CD4-positive, CD25-positive, alpha-beta regulatory T cell (primary cell): ENCODE results near the gene GOLGA6L7. TPM values are rescaled to one million over a fixed set of nuclear protein-coding genes. Genes with fewer than 3 reads are reported as not detected.
A peak's percentile ranks its signal among the peaks of the same experiment; 100 is the strongest.
"Not testable (repeated sequence)": the region's sequence is repeated elsewhere in the genome, so short reads cannot be mapped to it uniquely, and the experiment has no call there.

Experiments
- ATAC-seq, 2 donors: fragments of 150-1000 bp; cut with Tn5 transposase; one replicate each; pipeline ENCODE4 v1.10.0; 2021; ENCODE audit warnings: low read depth in 2 of 2, moderate number of reproducible peaks in 2 of 2, moderate library complexity in 1 of 2
- DNase-seq, 3 donors: peaks; one replicate each; pipeline versions ENCODE4 v3.0.0 to v3.0.0-alpha.2; 2012 to 2022; ENCODE audit warnings: mixed read lengths in 1 of 3
- H3K27ac ChIP-seq: one replicate; pipeline ENCODE4 v1.7.0; 2013; ENCODE audit warnings: mild to moderate bottlenecking, low read length; ENCODE audit not compliant: insufficient read depth, poor library complexity, severe bottlenecking
- H3K27me3 ChIP-seq: one replicate; pipeline ENCODE4 v1.7.0; 2013; ENCODE audit warnings: low read length; ENCODE audit not compliant: control insufficient read depth, insufficient read depth
- H3K36me3 ChIP-seq: one replicate; pipeline ENCODE4 v1.7.0; 2013; ENCODE audit warnings: mild to moderate bottlenecking, low read length, moderate library complexity; ENCODE audit not compliant: control insufficient read depth, insufficient read depth
- H3K4me1 ChIP-seq: 2 replicates; pipeline ENCODE4 v1.7.0; 2013; ENCODE audit warnings: mild to moderate bottlenecking, low read length; ENCODE audit not compliant: insufficient read depth, control insufficient read depth, poor library complexity, severe bottlenecking
- H3K4me3 ChIP-seq: one replicate; pipeline ENCODE4 v1.7.0; 2013; ENCODE audit warnings: low read depth, mild to moderate bottlenecking, low read length, moderate library complexity
- H3K9me3 ChIP-seq, 2 experiments: 1 replicate in 1 of 2; 2 replicates in 1 of 2; pipeline ENCODE4 v1.7.0; 2013; ENCODE audit warnings: low read length in 2 of 2, mild to moderate bottlenecking in 1 of 2, moderate library complexity in 1 of 2; ENCODE audit not compliant: control insufficient read depth in 2 of 2
- H3K27ac Mint-ChIP-seq, 3 donors: one replicate each; pipeline ENCODE4 v1.8.0; 2020 to 2022; ENCODE audit warnings: mild to moderate bottlenecking in 3 of 3, mixed read lengths in 3 of 3, moderate library complexity in 2 of 3
- H3K27me3 Mint-ChIP-seq: one replicate; pipeline ENCODE4 v1.8.0; 2022; ENCODE audit warnings: mild to moderate bottlenecking, mixed read lengths
- H3K36me3 Mint-ChIP-seq: one replicate; pipeline ENCODE4 v1.8.0; 2020; ENCODE audit warnings: mixed read lengths
- H3K4me1 Mint-ChIP-seq, 4 donors: one replicate each; pipeline ENCODE4 v1.8.0; 2020 to 2022; ENCODE audit warnings: mixed read lengths in 4 of 4, mild to moderate bottlenecking in 1 of 4
- H3K4me3 Mint-ChIP-seq, 4 donors: one replicate each; pipeline ENCODE4 v1.8.0; 2020 to 2022; ENCODE audit warnings: mild to moderate bottlenecking in 4 of 4, mixed read lengths in 4 of 4, moderate library complexity in 3 of 4
- H3K9me3 Mint-ChIP-seq, 7 donors: one replicate each; pipeline ENCODE4 v1.8.0; 2020 to 2022; ENCODE audit warnings: mixed read lengths in 7 of 7, mild to moderate bottlenecking in 3 of 7, moderate library complexity in 2 of 7
- polyA plus RNA-seq, 4 donors: library from polyadenylated mRNA; unstranded; fragments of 300-500 nt; fragmentation: Illumina TruSeq; gene quantifications; one replicate each; pipeline ENCODE4 v1.2.3, GENCODE V29; 2021
- total RNA-seq: library from RNA; stranded (reverse); gene quantifications from one replicate; pipeline ENCODE4 v1.2.3, GENCODE V29; 2022

GOLGA6L7 gene
- total and polyA plus RNA-seq, 5 donors from 2014 or later, result not detected

- no peaks in the 10 kb centered on the region for H3K27me3 Mint-ChIP-seq
Observed at GRCh38 chr15:28873585-28874190, 25.2 kb upstream of the GOLGA6L7 start.

DNA sequence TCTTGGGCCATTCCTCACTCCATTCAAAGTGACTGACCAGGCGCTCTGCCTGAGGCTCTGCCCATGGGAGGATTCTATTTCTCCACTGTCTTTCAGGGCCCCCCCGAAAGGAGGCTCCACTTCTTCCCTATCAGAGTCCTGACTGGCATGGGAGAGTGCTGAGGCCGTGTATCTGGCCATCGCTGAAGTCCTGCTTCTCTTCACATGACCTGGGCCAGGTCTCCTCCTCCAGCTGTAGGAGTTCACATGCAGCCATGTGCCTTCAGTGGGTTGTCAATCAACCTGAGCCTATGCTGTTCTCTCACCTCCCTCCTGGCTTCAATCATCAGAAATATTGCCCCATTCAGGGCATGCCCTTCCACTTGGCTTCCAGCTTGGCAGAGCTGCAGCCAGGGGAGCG is 24.6 kb upstream of the GOLGA6L7 start:
- Histone ChIP-seq H3K27ac (no peak overlapping the region), H3K4me1 (no peaks in the 10 kb centered on the region), H3K27me3 (no peaks in the 10 kb centered on the region), H3K4me3 (no peak overlapping the region), H3K36me3 (no peaks in the 10 kb centered on the region), H3K9me3 (no peaks in the 10 kb centered on the region)
- Mint-ChIP-seq H3K36me3 (no peaks in the 10 kb centered on the region), H3K4me1 (peaks cover 0 to 2% (median 0%) of the 10 kb centered on the region in 4 donors), H3K9me3 (no peaks in the 10 kb centered on the region), H3K27me3 (no peaks in the 10 kb centered on the region), H3K27ac (no peak overlapping the region), H3K4me3 (no peak overlapping the region)
- ATAC-seq (no peak), DNase-seq (no peak)

More at GRCh38 chr15:28873585-28874190, 25.2 kb upstream of the GOLGA6L7 start:
- ATAC-seq (peak in 1 of 2 donors; percentile 32), DNase-seq (peak in 1 of 3 donors; percentile 33)
- Histone ChIP-seq H3K4me3 (no peak overlapping the region), H3K27ac (no peak overlapping the region), H3K4me1 (no peaks in the 10 kb centered on the region), H3K36me3 (no peaks in the 10 kb centered on the region), H3K27me3 (no peaks in the 10 kb centered on the region), H3K9me3 (no peaks in the 10 kb centered on the region)
- H3K4me1 Mint-ChIP-seq, result peaks cover 0 to 2% (median 0%) of the 10 kb centered on the region in 4 donors
- no peak overlapping the region for H3K27ac Mint-ChIP-seq
- no peaks in the 10 kb centered on the region for H3K9me3 Mint-ChIP-seq
- H3K36me3 Mint-ChIP-seq, result no peaks in the 10 kb centered on the region
- H3K4me3 Mint-ChIP-seq, result no peak overlapping the region

GRCh38 chr15:28871168-28871567 is 22.7 kb upstream of the GOLGA6L7 start:
- DNase-seq, result no peak
- Mint-ChIP-seq H3K36me3 (no peaks in the 10 kb centered on the region), H3K27ac (no peak overlapping the region), H3K27me3 (no peaks in the 10 kb centered on the region), H3K9me3 (no peaks in the 10 kb centered on the region), H3K4me1 (peaks cover 0 to 2% (median 0%) of the 10 kb centered on the region in 4 donors), H3K4me3 (no peak overlapping the region)
- Histone ChIP-seq H3K4me3 (no peak overlapping the region), H3K9me3 (no peaks in the 10 kb centered on the region), H3K27ac (no peak overlapping the region), H3K36me3 (no peaks in the 10 kb centered on the region), H3K27me3 (no peaks in the 10 kb centered on the region), H3K4me1 (no peaks in the 10 kb centered on the region)
- ATAC-seq, result no peak

DNA sequence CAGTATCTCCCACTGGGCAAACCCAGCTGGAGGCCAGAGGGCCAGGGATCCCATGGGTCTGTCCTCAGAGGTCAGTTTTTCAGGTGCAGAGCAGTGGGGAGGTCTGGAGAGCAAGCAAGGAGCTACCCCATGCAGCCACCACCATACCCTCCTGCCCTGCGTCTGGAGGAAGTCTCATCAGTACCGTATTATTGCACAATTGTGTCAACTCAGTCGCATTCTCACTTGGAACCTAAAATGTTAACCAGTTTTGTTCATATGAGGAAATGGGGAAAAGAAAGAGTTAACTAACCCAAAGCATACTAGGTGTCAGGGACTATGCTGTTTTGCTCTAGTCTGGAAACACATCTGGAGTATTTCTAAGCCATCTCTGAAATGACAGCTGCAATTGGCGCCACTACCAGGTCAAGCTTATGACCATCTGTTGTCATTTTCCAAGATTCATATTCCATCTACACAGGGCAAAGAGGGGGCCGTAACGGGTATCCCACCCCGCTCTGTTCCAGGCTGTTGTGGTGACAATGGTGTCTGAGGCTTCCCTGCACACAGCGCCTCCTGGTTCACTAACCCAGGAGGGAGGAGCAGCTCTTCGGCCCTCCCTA is 20.4 kb upstream of the GOLGA6L7 start:
- Mint-ChIP-seq H3K4me3 (no peak overlapping the region), H3K27ac (no peak overlapping the region), H3K9me3 (no peaks in the 10 kb centered on the region), H3K27me3 (no peaks in the 10 kb centered on the region), H3K4me1 (no peaks in the 10 kb centered on the region), H3K36me3 (no peaks in the 10 kb centered on the region)
- H3K27ac ChIP-seq, result no peak overlapping the region
- ATAC-seq (no peak), DNase-seq (no peak)
- H3K36me3 ChIP-seq, result no peaks in the 10 kb centered on the region
- no peaks in the 10 kb centered on the region for H3K4me1 ChIP-seq
- no peaks in the 10 kb centered on the region for H3K27me3 ChIP-seq
- no peak overlapping the region for H3K4me3 ChIP-seq
- H3K9me3 ChIP-seq, result no peaks in the 10 kb centered on the region

GRCh38 chr15:28861589-28862293 is 13.3 kb upstream of the GOLGA6L7 start:
- not testable (repeated sequence) for H3K4me1 Mint-ChIP-seq, H3K27me3 Mint-ChIP-seq, DNase-seq, H3K27ac ChIP-seq, H3K4me3 ChIP-seq, H3K36me3 Mint-ChIP-seq, H3K36me3 ChIP-seq, H3K27ac Mint-ChIP-seq, ATAC-seq, H3K9me3 Mint-ChIP-seq, H3K4me3 Mint-ChIP-seq, H3K9me3 ChIP-seq, H3K27me3 ChIP-seq, H3K4me1 ChIP-seq

DNA sequence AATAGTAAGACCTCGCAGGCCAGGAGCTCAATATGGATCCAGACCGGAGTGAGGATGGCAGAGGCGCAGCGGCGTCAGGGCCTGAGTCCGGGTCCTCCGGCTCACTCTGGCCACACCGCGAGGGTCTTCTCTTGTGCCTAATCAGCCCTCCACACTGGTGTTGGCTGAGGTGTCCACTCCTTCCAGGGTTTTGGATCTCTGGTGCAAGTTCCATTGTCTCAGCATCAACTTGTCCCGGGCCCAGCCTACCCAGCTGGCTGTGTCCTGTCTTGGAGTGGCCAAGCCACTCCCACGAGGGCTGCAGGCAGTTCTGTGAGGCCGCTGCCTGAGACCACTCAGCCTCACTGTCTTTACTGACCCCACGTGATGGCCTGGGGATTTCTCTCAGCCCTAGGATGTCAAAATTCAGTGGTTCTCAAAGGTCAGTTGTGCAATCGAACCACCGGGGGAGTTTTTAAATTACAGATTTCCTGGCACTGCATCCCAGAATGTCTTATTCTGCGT is 12.6 kb upstream of the GOLGA6L7 start:
- Mint-ChIP-seq H3K4me1 (no peaks in the 10 kb centered on the region), H3K9me3 (no peaks in the 10 kb centered on the region), H3K27ac (no peak overlapping the region), H3K36me3 (no peaks in the 10 kb centered on the region), H3K27me3 (no peaks in the 10 kb centered on the region), H3K4me3 (no peak overlapping the region)
- H3K9me3 ChIP-seq, result no peaks in the 10 kb centered on the region
- DNase-seq (no peak), ATAC-seq (no peak)
- H3K27me3 ChIP-seq, result no peaks in the 10 kb centered on the region
- H3K4me1 ChIP-seq, result no peaks in the 10 kb centered on the region
- H3K36me3 ChIP-seq, result no peaks in the 10 kb centered on the region
- no peak overlapping the region for H3K27ac ChIP-seq
- no peak overlapping the region for H3K4me3 ChIP-seq

GRCh38 chr15:28854578-28854977 is 6.1 kb upstream of the GOLGA6L7 start:
- not testable (repeated sequence) for H3K27ac Mint-ChIP-seq, DNase-seq, H3K4me1 Mint-ChIP-seq, H3K4me3 Mint-ChIP-seq, H3K27me3 ChIP-seq, H3K27me3 Mint-ChIP-seq, H3K9me3 ChIP-seq, H3K9me3 Mint-ChIP-seq, H3K36me3 Mint-ChIP-seq, H3K27ac ChIP-seq, ATAC-seq, H3K4me1 ChIP-seq, H3K4me3 ChIP-seq, H3K36me3 ChIP-seq
